Measurements from ENCODE around the gene GALNT8. TPM values are rescaled to one million over a fixed set of nuclear protein-coding genes. Genes with fewer than 3 reads are reported as not detected.

GALNT8 gene
- total and polyA plus RNA-seq, 10 of the 15 experiments (the other 5 are each of a cell fraction or from before 2014, with no cell fraction given): 0.14 to 0.81 (median 0.31) TPM; not detected in 1

- TF ChIP-seq ZBTB33 (IDR thresholded peaks at IDR 0.05): no peak
Measured at GRCh38 chr12:4742416-4742970, 22.3 kb downstream of the GALNT8 start (continued).

- Histone ChIP-seq H2AFZ (ENCODE audit: control insufficient read depth, low read depth, low read length) (no peak overlapping the region), H3K9ac (ENCODE audit: control insufficient read depth, insufficient read depth, low read length) (no peak overlapping the region), H3K4me1 (ENCODE audit: control insufficient read depth, insufficient read depth, low read length) (no peaks in the 10 kb centered on the region), H3K4me2 (ENCODE audit: control insufficient read depth, insufficient read depth) (no peak overlapping the region), H3K27ac (ENCODE audit: control insufficient read depth, insufficient read depth) (no peak overlapping the region), H3K4me3 (no peak overlapping the region), H3K9me3 (replicated peaks; ENCODE audit: control insufficient read depth, insufficient read depth, low read length) (no peaks in the 10 kb centered on the region), H3K27me3 (replicated peaks in 1 of 2; ENCODE audit: control insufficient read depth in 2 of 2, insufficient read depth in 2 of 2, low read length in 1 of 2) (no peaks in the 10 kb centered on the region; a peak in 3 of 4 replicates), H4K20me1 (ENCODE audit: control insufficient read depth, insufficient read depth) (no peaks in the 10 kb centered on the region), H3K36me3 (ENCODE audit: control insufficient read depth in 2 of 2, insufficient read depth in 2 of 2, low read length in 1 of 2) (no peaks in the 10 kb centered on the region), H3K79me2 (ENCODE audit: control insufficient read depth, insufficient read depth, low read length) (no peaks in the 10 kb centered on the region)
- SMC1A ChIA-PET (ENCODE audit: uncharacterized antibody, unreplicated experiment): no interaction called here
- 65% methylated on average over 4 of the region's 4 CpGs for WGBS (ENCODE audit: insufficient coverage, insufficient replicate concordance, low lambda C conversion rate, missing lambda C conversion rate)
- no peak for DNase-seq (ENCODE audit: low read depth, low spot score)
- RAD21 ChIA-PET (ENCODE audit: unreplicated experiment): no interaction called here
- BruUV-seq (replicated peaks): no TSS peak
- intact Hi-C loops (cut with micrococcal nuclease; ENCODE audit: unreplicated experiment): no loop called here
- FAIRE-seq: no peak
- no peak for ATAC-seq
- POLR2A ChIA-PET: no interaction called here
- CTCF ChIA-PET: no interaction called here
- in situ Hi-C loops (cut with MboI): no loop called here
- no peak for TF ChIP-seq DPF2 (IDR thresholded peaks at IDR 0.05)
- no peak for TF ChIP-seq SMAD1 (IDR thresholded peaks at IDR 0.05; ENCODE audit: low read depth, partially characterized antibody)
- no peak for TF ChIP-seq SUZ12 (IDR thresholded peaks at IDR 0.05; ENCODE audit: unreplicated experiment)
- TF ChIP-seq CBFB (IDR thresholded peaks at IDR 0.05; ENCODE audit: low read depth): no peak
- TF ChIP-seq SIN3A (IDR thresholded peaks at IDR 0.05; ENCODE audit: low read depth, low read length): no peak
- TF ChIP-seq ATF2 (IDR thresholded peaks at IDR 0.05; ENCODE audit: low read length): no peak
- TF ChIP-seq PBX3 (IDR thresholded peaks at IDR 0.05; ENCODE audit: insufficient replicate concordance, low read depth, low read length): no peak
- TF ChIP-seq HCFC1 (IDR thresholded peaks at IDR 0.05; ENCODE audit: low read length): no peak
- no peak for TF ChIP-seq MLLT1 (IDR thresholded peaks at IDR 0.05)
- TF ChIP-seq HSF1 (IDR thresholded peaks at IDR 0.05; ENCODE audit: low read depth, low read length): no peak
- no peak for TF ChIP-seq CEBPB (IDR thresholded peaks at IDR 0.05; ENCODE audit: borderline replicate concordance in 1 of 2, low read depth in 2 of 2, low read length in 2 of 2)
- TF ChIP-seq TCF7 (IDR thresholded peaks at IDR 0.05; ENCODE audit: borderline replicate concordance): no peak
- TF ChIP-seq FOS (IDR thresholded peaks at IDR 0.05; ENCODE audit: borderline replicate concordance, extremely low read depth, insufficient read length): no peak
- TF ChIP-seq CREM (IDR thresholded peaks at IDR 0.05; ENCODE audit: low read depth): no peak
Measured at GRCh38 chr12:4743046-4743445, 22.8 kb downstream of the GALNT8 start.
